Measurements from ENCODE around the gene DAND5. TPM values are rescaled to one million over a fixed set of nuclear protein-coding genes. Genes with fewer than 3 reads are reported as not detected.

DAND5 gene
- total RNA-seq, 2 experiments from 2014 or later: 0.13 to 0.15 TPM

DNA sequence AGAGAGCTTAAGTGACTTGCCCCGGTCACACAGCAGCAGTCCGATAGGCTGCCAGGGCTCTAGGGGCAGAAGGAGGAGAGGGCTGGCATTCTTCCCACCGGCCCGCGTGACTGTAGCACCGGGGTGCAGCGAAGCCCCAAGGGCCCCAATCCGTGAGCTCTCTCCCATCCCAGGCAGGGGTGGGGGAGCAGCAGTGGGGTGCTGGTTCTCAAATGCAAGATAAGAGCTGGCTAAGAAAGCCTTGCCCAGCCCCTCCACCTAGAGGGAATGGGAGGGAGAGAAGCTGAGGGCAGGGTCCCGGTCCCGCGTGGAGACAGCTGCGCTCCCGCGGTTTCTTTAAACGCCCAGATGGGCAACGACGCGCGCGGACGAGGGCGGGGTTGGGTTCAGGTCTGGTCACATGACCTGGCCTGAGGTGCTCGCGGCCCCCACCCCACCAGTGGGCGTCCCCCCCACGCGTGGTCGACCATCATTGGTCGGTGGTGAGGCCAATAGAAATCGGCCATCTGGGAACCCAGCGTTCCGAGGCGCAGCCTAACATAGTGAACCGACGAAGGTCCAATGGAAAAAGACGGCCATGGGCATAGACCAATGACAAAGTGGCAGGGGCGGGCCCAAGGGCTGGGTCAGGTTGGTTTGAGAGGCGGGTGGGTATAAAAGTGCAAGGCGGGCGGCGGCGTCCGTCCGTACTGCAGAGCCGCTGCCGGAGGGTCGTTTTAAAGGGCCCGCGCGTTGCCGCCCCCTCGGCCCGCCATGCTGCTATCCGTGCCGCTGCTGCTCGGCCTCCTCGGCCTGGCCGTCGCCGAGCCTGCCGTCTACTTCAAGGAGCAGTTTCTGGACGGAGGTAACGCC, 31.2 kb upstream of the DAND5 start, which contains the start of gene CALR:
TSS of gene CALR (plus strand) at position 683 of the 852 bp plus-strand sequence. CDS start at position 754, 71 bp downstream.
- peaks cover 52% of the 10 kb centered on the region for H3K36me3 Mint-ChIP-seq (ENCODE audit: low read depth)
- H3K4me3 Mint-ChIP-seq: peak within 1 kb of the TSS; percentile 99
- H3K9me3 Mint-ChIP-seq: no peaks in the 10 kb centered on the region
- peak within 1 kb of the TSS; percentile 92 for H3K27ac Mint-ChIP-seq
- CTCF ChIA-PET: interaction anchor here (0.5 to 1.4 kb wide), 7 partner anchors 27 to 205 kb away, joined by 3 to 10 read pairs (median 3); partner anchors contain the start of gene GCDH
- POLR2A ChIA-PET: interaction anchor here (0.7 to 3.3 kb wide), 19 partner anchors 8 to 242 kb away, joined by 3 to 37 read pairs (median 8); partner anchors contain the start of genes FBXW9, GADD45GIP1, GCDH and JUNB
- DNase-seq: peak; percentile 99
- H3K27me3 Mint-ChIP-seq: no peaks in the 10 kb centered on the region
- peaks cover 59% of the 10 kb centered on the region for H3K4me1 Mint-ChIP-seq

GRCh38 chr19:12938779-12939601, 30.4 kb upstream of the DAND5 start:
- POLR2A ChIA-PET: interaction anchor here (0.7 to 3.3 kb wide), 14 partner anchors 9 to 213 kb away, joined by 3 to 37 read pairs (median 8); partner anchors contain the start of genes GADD45GIP1, GCDH, JUNB and NACC1

GRCh38 chr19:12939975-12940423, 29.4 kb upstream of the DAND5 start:
- Mint-ChIP-seq H3K4me3 (peak overlapping the region; percentile 99), H3K27ac (peak overlapping the region; percentile 92), H3K27me3 (no peaks in the 10 kb centered on the region), H3K36me3 (ENCODE audit: low read depth) (peaks cover 65% of the 10 kb centered on the region), H3K9me3 (no peaks in the 10 kb centered on the region), H3K4me1 (peaks cover 68% of the 10 kb centered on the region)
- ChIA-PET POLR2A (interaction anchor here (0.7 to 3.3 kb wide), 8 partner anchors 8 to 58 kb away, joined by 3 to 37 read pairs (median 9); partner anchors contain the start of genes GADD45GIP1 and GCDH), CTCF (interaction anchor here (1.0 kb wide), 1 partner anchor 55 kb away, joined by 4 read pairs; no protein-coding TSS in a partner anchor)
- DNase-seq: no peak

More at GRCh38 chr19:12938779-12939601, 30.4 kb upstream of the DAND5 start:
- CTCF ChIA-PET: interaction anchor here (0.8 to 1.0 kb wide), 2 partner anchors 26 to 54 kb away, joined by 3 to 4 read pairs; no protein-coding TSS in a partner anchor
- Mint-ChIP-seq H3K4me3 (peak overlapping the region; percentile 99), H3K9me3 (no peaks in the 10 kb centered on the region), H3K4me1 (peaks cover 61% of the 10 kb centered on the region), H3K36me3 (ENCODE audit: low read depth) (peaks cover 56% of the 10 kb centered on the region), H3K27me3 (no peaks in the 10 kb centered on the region), H3K27ac (peak overlapping the region; percentile 92)
- DNase-seq: peak; percentile 51

- CTCF ChIA-PET: interaction anchor here (0.5 to 1.5 kb wide), 3 partner anchors 24 to 56 kb away, joined by 3 to 4 read pairs (median 4); no protein-coding TSS in a partner anchor
- H3K9me3 Mint-ChIP-seq: no peaks in the 10 kb centered on the region
- H3K4me1 Mint-ChIP-seq: peaks cover 76% of the 10 kb centered on the region
- H3K27ac Mint-ChIP-seq: peak overlapping the region; percentile 92
- H3K4me3 Mint-ChIP-seq: peak overlapping the region; percentile 99
- no peak for DNase-seq
- POLR2A ChIA-PET: interaction anchor here (0.9 to 1.5 kb wide), 3 partner anchors 15 to 149 kb away, joined by 3 to 4 read pairs (median 3); partner anchors contain the start of genes GCDH and JUNB
- peaks cover 73% of the 10 kb centered on the region for H3K36me3 Mint-ChIP-seq (ENCODE audit: low read depth)
- no peaks in the 10 kb centered on the region for H3K27me3 Mint-ChIP-seq
Observed at GRCh38 chr19:12940897-12941296, 28.5 kb upstream of the DAND5 start.

DNA sequence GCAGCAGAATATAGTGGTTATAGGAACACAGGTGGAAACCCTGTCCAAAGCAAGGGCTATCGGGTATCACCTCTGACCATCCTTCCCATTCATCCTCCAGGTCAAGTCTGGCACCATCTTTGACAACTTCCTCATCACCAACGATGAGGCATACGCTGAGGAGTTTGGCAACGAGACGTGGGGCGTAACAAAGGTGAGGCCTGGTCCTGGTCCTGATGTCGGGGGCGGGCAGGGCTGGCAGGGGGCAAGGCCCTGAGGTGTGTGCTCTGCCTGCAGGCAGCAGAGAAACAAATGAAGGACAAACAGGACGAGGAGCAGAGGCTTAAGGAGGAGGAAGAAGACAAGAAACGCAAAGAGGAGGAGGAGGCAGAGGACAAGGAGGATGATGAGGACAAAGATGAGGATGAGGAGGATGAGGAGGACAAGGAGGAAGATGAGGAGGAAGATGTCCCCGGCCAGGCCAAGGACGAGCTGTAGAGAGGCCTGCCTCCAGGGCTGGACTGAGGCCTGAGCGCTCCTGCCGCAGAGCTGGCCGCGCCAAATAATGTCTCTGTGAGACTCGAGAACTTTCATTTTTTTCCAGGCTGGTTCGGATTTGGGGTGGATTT, 25.8 kb upstream of the DAND5 start:
- no peaks in the 10 kb centered on the region for H3K27me3 Mint-ChIP-seq
- POLR2A ChIA-PET: interaction anchor here (0.6 to 5.4 kb wide), 2 partner anchors 12 to 212 kb away, joined by 3 to 43 read pairs; partner anchors contain the start of gene GADD45GIP1

GRCh38 chr19:12944104-12944674, 25.2 kb upstream of the DAND5 start:
- ChIA-PET CTCF (interaction anchor here (1.2 kb wide), 1 partner anchor 59 kb away, joined by 3 read pairs; no protein-coding TSS in a partner anchor), POLR2A (interaction anchor here (5.4 kb wide), 1 partner anchor 11 kb away, joined by 43 read pairs; the partner anchor contains the start of gene GADD45GIP1)
- Mint-ChIP-seq H3K27me3 (no peaks in the 10 kb centered on the region), H3K36me3 (ENCODE audit: low read depth) (peaks cover 86% of the 10 kb centered on the region), H3K27ac (peak overlapping the region; percentile 92), H3K4me3 (no peak overlapping the region), H3K9me3 (no peaks in the 10 kb centered on the region), H3K4me1 (peaks cover 82% of the 10 kb centered on the region)
- no peak for DNase-seq

More for the DNA sequence above, 25.8 kb upstream of the DAND5 start:
- CTCF ChIA-PET: interaction anchor here (1.2 kb wide), 1 partner anchor 59 kb away, joined by 3 read pairs; no protein-coding TSS in a partner anchor
- Mint-ChIP-seq H3K9me3 (no peaks in the 10 kb centered on the region), H3K4me1 (peaks cover 81% of the 10 kb centered on the region), H3K4me3 (peak overlapping the region; percentile 13), H3K27ac (peak overlapping the region; percentile 78), H3K36me3 (ENCODE audit: low read depth) (peaks cover 88% of the 10 kb centered on the region)
- no peak for DNase-seq

GRCh38 chr19:12945479-12946091, 23.8 kb upstream of the DAND5 start, which contains the start of gene RAD23A:
Gene RAD23A, plus strand, starts transcription at chr19:12945862. Its CDS starts 87 bp downstream, at chr19:12945949.
- POLR2A ChIA-PET: interaction anchor here (0.9 to 5.4 kb wide), 6 partner anchors 8 to 65 kb away, joined by 5 to 43 read pairs (median 10); partner anchors contain the start of genes CALR, DNASE2, FARSA and GADD45GIP1
- Mint-ChIP-seq H3K4me1 (peaks cover 76% of the 10 kb centered on the region), H3K4me3 (peak within 1 kb of the TSS; percentile 92)

GRCh38 chr19:12946092-12946721, 23.2 kb upstream of the DAND5 start:
- Mint-ChIP-seq H3K4me3 (peak overlapping the region; percentile 92), H3K9me3 (no peaks in the 10 kb centered on the region), H3K27ac (peak overlapping the region; percentile 85), H3K4me1 (peaks cover 76% of the 10 kb centered on the region), H3K27me3 (no peaks in the 10 kb centered on the region), H3K36me3 (ENCODE audit: low read depth) (peaks cover 85% of the 10 kb centered on the region)
- peak; percentile 61 for DNase-seq
- ChIA-PET CTCF (interaction anchor here (0.9 to 1.3 kb wide), 3 partner anchors 9 to 61 kb away, joined by 4 to 14 read pairs (median 4); no protein-coding TSS in a partner anchor), POLR2A (interaction anchor here (0.6 to 5.4 kb wide), 7 partner anchors 9 to 154 kb away, joined by 3 to 43 read pairs (median 9); partner anchors contain the start of genes CALR, DNASE2, FARSA and GADD45GIP1)

More at GRCh38 chr19:12945479-12946091, 23.8 kb upstream of the DAND5 start, which contains the start of gene RAD23A:
- Mint-ChIP-seq H3K36me3 (ENCODE audit: low read depth) (peaks cover 85% of the 10 kb centered on the region), H3K27ac (peak within 1 kb of the TSS; percentile 92), H3K27me3 (no peaks in the 10 kb centered on the region), H3K9me3 (no peaks in the 10 kb centered on the region)
- peak; percentile 99 for DNase-seq
- CTCF ChIA-PET: interaction anchor here (0.9 to 1.3 kb wide), 3 partner anchors 9 to 60 kb away, joined by 4 to 14 read pairs (median 4); no protein-coding TSS in a partner anchor

DNA sequence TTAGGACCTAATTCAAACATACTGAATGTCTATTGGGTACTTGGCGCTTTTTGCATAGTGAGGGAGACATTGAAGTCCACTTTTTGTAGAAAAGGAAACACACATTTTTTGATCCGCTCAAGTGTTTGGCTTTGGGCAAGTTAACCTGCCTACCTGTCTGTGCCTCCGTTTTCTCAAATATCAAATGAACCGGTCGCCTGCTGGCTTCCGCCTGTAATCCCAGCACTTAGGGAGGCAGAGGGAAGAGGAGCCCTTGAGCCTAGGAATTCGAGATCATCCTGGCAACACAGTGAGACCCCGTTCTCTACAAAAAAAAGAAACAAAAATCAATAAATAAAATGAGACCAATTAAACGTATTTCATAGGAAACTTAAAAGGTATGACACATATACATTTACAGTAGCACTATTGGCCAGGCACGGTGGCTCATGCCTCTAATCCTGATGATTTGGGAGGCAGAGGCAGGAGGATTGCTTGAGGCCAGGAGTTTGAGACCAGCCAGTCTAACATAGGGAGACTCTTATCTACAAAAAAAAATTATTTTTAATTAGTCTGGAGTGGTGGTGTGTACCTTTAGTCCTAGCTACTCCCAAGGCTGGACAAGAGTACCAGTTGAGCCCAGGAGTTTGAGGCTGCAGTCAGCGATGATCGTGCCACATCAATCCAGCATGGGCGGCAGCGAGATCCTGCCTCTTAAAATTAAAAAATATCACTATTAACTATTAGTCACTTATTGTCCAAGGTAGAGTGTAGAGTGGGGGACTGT, 22.5 kb upstream of the DAND5 start:
- H3K9me3 Mint-ChIP-seq: no peaks in the 10 kb centered on the region
- DNase-seq: no peak
- H3K27me3 Mint-ChIP-seq: no peaks in the 10 kb centered on the region
- ChIA-PET CTCF (interaction anchor here (0.9 to 1.8 kb wide), 5 partner anchors 8 to 115 kb away, joined by 3 to 14 read pairs (median 4); no protein-coding TSS in a partner anchor), POLR2A (interaction anchor here (0.6 to 5.4 kb wide), 9 partner anchors 8 to 155 kb away, joined by 3 to 43 read pairs (median 7); partner anchors contain the start of genes CALR, DNASE2, FARSA and GADD45GIP1)
- peaks cover 85% of the 10 kb centered on the region for H3K36me3 Mint-ChIP-seq (ENCODE audit: low read depth)
- peaks cover 71% of the 10 kb centered on the region for H3K4me1 Mint-ChIP-seq
- H3K4me3 Mint-ChIP-seq: peak overlapping the region; percentile 92
- peak overlapping the region; percentile 85 for H3K27ac Mint-ChIP-seq
